Esophagus squamous epithelium (tissue), 5 donors: ENCODE data around the gene TMTC1. TPM values are rescaled to one million over a fixed set of nuclear protein-coding genes. Genes with fewer than 3 reads are reported as not detected.

Experiments
- DNase-seq: peaks from one replicate; lab custom pipeline; 2025; lab: John Stamatoyannopoulos, UW
- H3K27ac ChIP-seq, 4 donors: fragments of 200-600 bp; sonication (generic); one replicate each; pipeline ENCODE4 v1.5.1; 2016 to 2019; ENCODE audit warnings: mild to moderate bottlenecking in 1 of 4
- H3K27me3 ChIP-seq, 4 donors: fragments of 200-600 bp; sonication (generic); 1 replicate in 3 of 4; 2 replicates in 1 of 4; pipeline versions ENCODE4 v1.5.1 to v1.6.0; 2017 to 2021; ENCODE audit warnings: antibody characterized with exemption in 1 of 4
- H3K36me3 ChIP-seq, 3 donors: fragments of 200-600 bp; sonication (generic); one replicate each; pipeline ENCODE4 v1.5.1; 2016 to 2019
- H3K4me1 ChIP-seq, 3 donors: fragments of 200-600 bp; sonication (generic); one replicate each; pipeline ENCODE4 v1.5.1; 2017 to 2019
- H3K4me3 ChIP-seq, 4 donors: fragments of 200-600 bp; sonication (generic); 1 replicate in 3 of 4; 2 replicates in 1 of 4; pipeline ENCODE4 v1.5.1; 2016 to 2019; ENCODE audit warnings: mild to moderate bottlenecking in 2 of 4, moderate library complexity in 1 of 4
- H3K9me3 ChIP-seq, 3 donors: fragments of 200-600 bp; sonication (generic); one replicate each; pipeline ENCODE4 v1.5.1; 2016 to 2019
- POLR2A ChIP-seq, 4 donors: fragments of 450-650 bp; IDR thresholded peaks; one replicate each; pipeline ENCODE4 v1.6.1; 2017; ENCODE audit warnings: antibody characterized with exemption in 4 of 4, mild to moderate bottlenecking in 4 of 4, moderate library complexity in 3 of 4
- WGBS, 2 donors: methylation state at CpG; one replicate each; pipeline ENCODE4 v1.1.5; 2018; 5-methylcytosine and 5-hydroxymethylcytosine counted together
- intact Hi-C: fragments of 100-400 bp; cut with DNase I; formaldehyde crosslinking; loops from one replicate; pipeline ENCODE4 v1.15.0; 2022
- total RNA-seq, 4 donors: library from RNA; depleted of rRNA; stranded (reverse); fragments of >200 nt; gene quantifications; one replicate each; pipeline ENCODE4 v1.1.0, GENCODE V29; 2016
- TF ChIP-seq, protein P1 (sequence below), 6 experiments: fragments of 450-650 bp in 4 of 6; fragments of 200-600 bp in 2 of 6; sonication (generic) in 2 of 6; IDR thresholded peaks; one replicate each; pipeline ENCODE4 v1.5.1; 2016 to 2019; ENCODE audit warnings: antibody characterized with exemption in 6 of 6, mild to moderate bottlenecking in 4 of 6, moderate library complexity in 4 of 6
- donor health status: DM: yes; HTN: yes; CAD: no.

Gene TMTC1
- total RNA-seq, 4 donors from 2014 or later = 2.5 to 31.9 (median 14.7) TPM

DNA sequence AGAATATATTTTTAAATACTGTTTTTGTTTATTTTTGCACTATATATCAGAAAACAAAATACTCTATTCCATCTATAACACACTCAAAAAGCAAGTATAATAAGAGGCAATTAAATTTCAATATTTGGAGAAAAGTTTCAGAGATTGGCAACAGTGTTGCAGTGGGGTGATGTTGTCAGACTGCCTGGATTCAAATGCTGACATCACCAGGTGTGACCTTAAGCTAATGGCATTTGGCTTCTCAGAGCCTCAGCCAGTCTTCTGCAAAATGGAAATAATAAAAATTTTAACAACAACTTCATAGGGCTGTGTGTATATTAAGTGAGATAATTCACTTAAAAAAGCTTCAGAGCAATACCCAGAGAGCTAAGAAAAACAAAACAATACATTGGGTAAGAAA lies 74.7 kb downstream of the TMTC1 start:
- intact Hi-C loops = no loop called here
- H3K9me3 ChIP-seq = no peaks in the 10 kb centered on the region
- H3K27ac ChIP-seq = no peak overlapping the region
- no peak overlapping the region for H3K4me3 ChIP-seq
- H3K27me3 ChIP-seq = no peaks in the 10 kb centered on the region
- H3K36me3 ChIP-seq = no peaks in the 10 kb centered on the region
- no peak for DNase-seq
- H3K4me1 ChIP-seq = peaks cover 0 to 31% (median 20%) of the 10 kb centered on the region in 3 donors
- no peak for TF ChIP-seq POLR2A (IDR thresholded peaks at IDR 0.05)
- TF ChIP-seq, protein P1, sequence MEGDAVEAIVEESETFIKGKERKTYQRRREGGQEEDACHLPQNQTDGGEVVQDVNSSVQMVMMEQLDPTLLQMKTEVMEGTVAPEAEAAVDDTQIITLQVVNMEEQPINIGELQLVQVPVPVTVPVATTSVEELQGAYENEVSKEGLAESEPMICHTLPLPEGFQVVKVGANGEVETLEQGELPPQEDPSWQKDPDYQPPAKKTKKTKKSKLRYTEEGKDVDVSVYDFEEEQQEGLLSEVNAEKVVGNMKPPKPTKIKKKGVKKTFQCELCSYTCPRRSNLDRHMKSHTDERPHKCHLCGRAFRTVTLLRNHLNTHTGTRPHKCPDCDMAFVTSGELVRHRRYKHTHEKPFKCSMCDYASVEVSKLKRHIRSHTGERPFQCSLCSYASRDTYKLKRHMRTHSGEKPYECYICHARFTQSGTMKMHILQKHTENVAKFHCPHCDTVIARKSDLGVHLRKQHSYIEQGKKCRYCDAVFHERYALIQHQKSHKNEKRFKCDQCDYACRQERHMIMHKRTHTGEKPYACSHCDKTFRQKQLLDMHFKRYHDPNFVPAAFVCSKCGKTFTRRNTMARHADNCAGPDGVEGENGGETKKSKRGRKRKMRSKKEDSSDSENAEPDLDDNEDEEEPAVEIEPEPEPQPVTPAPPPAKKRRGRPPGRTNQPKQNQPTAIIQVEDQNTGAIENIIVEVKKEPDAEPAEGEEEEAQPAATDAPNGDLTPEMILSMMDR (IDR thresholded peaks at IDR 0.05) = no peak

DNA sequence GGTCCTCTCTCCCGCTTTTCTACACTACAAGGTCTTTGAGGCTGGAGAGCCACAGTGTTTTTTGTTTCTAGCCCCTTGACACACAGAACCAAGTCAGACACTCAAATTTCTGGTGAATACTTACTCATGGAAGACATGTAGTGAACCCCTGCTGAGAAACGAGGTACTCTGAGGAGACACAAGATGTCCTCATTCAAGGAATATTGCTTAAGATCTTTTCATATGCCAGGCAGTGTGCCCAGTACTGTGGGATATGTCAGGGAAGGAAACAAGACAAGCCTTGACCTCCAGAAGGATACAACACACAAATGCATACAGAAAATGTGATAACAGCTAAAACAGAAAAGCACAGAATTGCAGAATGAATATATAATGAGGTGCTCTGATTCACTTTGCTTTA lies 75.9 kb downstream of the TMTC1 start:
- Histone ChIP-seq H3K4me1 (peaks cover 0 to 19% (median 12%) of the 10 kb centered on the region in 3 donors), H3K36me3 (no peaks in the 10 kb centered on the region), H3K27ac (no peak overlapping the region), H3K9me3 (no peaks in the 10 kb centered on the region), H3K27me3 (no peaks in the 10 kb centered on the region), H3K4me3 (no peak overlapping the region)
- DNase-seq = no peak
- 58 to 85% methylated on average over 2 of the region's 2 CpGs for WGBS, 2 donors
- intact Hi-C loops = no loop called here
- no peak for TF ChIP-seq POLR2A (IDR thresholded peaks at IDR 0.05)
- TF ChIP-seq, protein P1 (IDR thresholded peaks at IDR 0.05) = no peak

GRCh38 chr12:29706311-29706710 lies 77.4 kb downstream of the TMTC1 start:
- WGBS, 2 donors = 51 to 59% methylated on average over 2 of the region's 2 CpGs
- intact Hi-C loops = no loop called here
- no peak for DNase-seq
- Histone ChIP-seq H3K9me3 (no peaks in the 10 kb centered on the region), H3K27ac (no peak overlapping the region), H3K36me3 (no peaks in the 10 kb centered on the region), H3K27me3 (no peaks in the 10 kb centered on the region), H3K4me1 (peaks cover 0 to 16% (median 7%) of the 10 kb centered on the region in 3 donors), H3K4me3 (no peak overlapping the region)
- TF ChIP-seq, protein P1 (IDR thresholded peaks at IDR 0.05) = no peak
- no peak for TF ChIP-seq POLR2A (IDR thresholded peaks at IDR 0.05)

DNA sequence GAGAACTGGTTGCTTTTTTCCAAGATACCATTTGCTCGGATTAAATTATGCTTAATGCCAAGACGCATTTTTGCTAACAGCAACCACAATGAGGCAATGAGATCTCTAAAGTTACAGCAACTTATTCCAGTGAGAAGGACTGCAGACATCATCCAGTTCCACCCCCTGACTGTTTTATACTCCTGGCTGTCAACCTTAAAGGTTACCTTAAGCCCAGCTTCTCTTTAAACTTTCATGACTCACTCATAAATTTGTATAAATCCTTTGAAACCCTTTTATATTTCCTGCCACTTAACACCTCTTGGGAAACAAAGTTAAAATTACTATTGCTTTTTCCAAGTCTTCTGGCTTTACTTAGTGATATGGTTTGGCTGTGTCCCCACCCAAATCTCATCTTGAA lies 80.2 kb downstream of the TMTC1 start:
- no peak for DNase-seq
- H3K9me3 ChIP-seq = no peaks in the 10 kb centered on the region
- H3K4me3 ChIP-seq = no peak overlapping the region
- no peaks in the 10 kb centered on the region for H3K36me3 ChIP-seq
- H3K27me3 ChIP-seq = no peaks in the 10 kb centered on the region
- intact Hi-C loops = no loop called here
- 64 to 68% methylated on average over 2 of the region's 2 CpGs for WGBS, 2 donors
- H3K4me1 ChIP-seq = peaks cover 0 to 8% (median 2%) of the 10 kb centered on the region in 3 donors
- TF ChIP-seq POLR2A (IDR thresholded peaks at IDR 0.05) = no peak
- TF ChIP-seq, protein P1 (IDR thresholded peaks at IDR 0.05) = no peak
- H3K27ac ChIP-seq = no peak overlapping the region

- intact Hi-C loops = no loop called here
- H3K27ac ChIP-seq = no peak overlapping the region
- no peak for DNase-seq
- no peak overlapping the region for H3K4me3 ChIP-seq
- 84 to 91% methylated on average over 7 of the region's 7 CpGs for WGBS, 2 donors
- H3K36me3 ChIP-seq = no peaks in the 10 kb centered on the region
- no peaks in the 10 kb centered on the region for H3K9me3 ChIP-seq
- no peaks in the 10 kb centered on the region for H3K27me3 ChIP-seq
- TF ChIP-seq, protein P1 (IDR thresholded peaks at IDR 0.05) = no peak
- TF ChIP-seq POLR2A (IDR thresholded peaks at IDR 0.05) = no peak
- H3K4me1 ChIP-seq = peaks cover 0 to 8% (median 2%) of the 10 kb centered on the region in 3 donors
These were observed 80.8 kb downstream of the TMTC1 start for GRCh38 chr12:29702972-29703371.
